MCF 10A (cell line): ENCODE data around the gene AHNAK. TPM values are rescaled to one million over a fixed set of nuclear protein-coding genes. Genes with fewer than 3 reads are reported as not detected.

Experiments used
- Bru-seq: library from RNA; stranded (reverse); fragments of 400-500 nt; gene quantifications from one replicate; lab custom pipeline; 2021; lab: Mats Ljungman, UMichigan
- BruChase-seq, 2 experiments: library from RNA; stranded (reverse); fragments of 400-500 nt; gene quantifications; one replicate each; lab custom pipeline; 2021; lab: Mats Ljungman, UMichigan
- BruUV-seq: library from RNA; stranded (reverse); fragments of 400-500 nt; replicated peaks from 2 replicates; lab custom pipeline; 2021; lab: Mats Ljungman, UMichigan
- CTCF ChIA-PET: fragments of 300-600 bp; sonication (Branson Sonifier 250); formaldehyde crosslinking; extraction: SDS; loops from one replicate; lab custom pipeline; 2021; ENCODE audit warnings: antibody characterized with exemption, inconsistent platforms; lab: Yijun Ruan, JAX
- POLR2A ChIA-PET: fragments of 300-600, 350-650 bp; sonication (Branson Sonifier 250); formaldehyde crosslinking; extraction: SDS; loops from one replicate; lab custom pipeline; 2020; ENCODE audit warnings: antibody characterized with exemption, inconsistent platforms; lab: Yijun Ruan, JAX
- DNase-seq: peaks from one replicate; pipeline ENCODE4 v3.0.0-alpha.2; 2018; ENCODE audit not compliant: unreplicated experiment
- H3K27ac Mint-ChIP-seq: one replicate; pipeline ENCODE4 v1.8.0; 2022; ENCODE audit warnings: mild to moderate bottlenecking, low read depth, mixed read lengths; ENCODE audit not compliant: unreplicated experiment
- H3K27me3 Mint-ChIP-seq: one replicate; pipeline ENCODE4 v1.8.0; 2022; ENCODE audit warnings: mixed read lengths; ENCODE audit not compliant: insufficient read depth, unreplicated experiment
- H3K36me3 Mint-ChIP-seq: one replicate; pipeline ENCODE4 v1.8.0; 2022; ENCODE audit warnings: mild to moderate bottlenecking, moderate library complexity, mixed read lengths; ENCODE audit not compliant: insufficient read depth, unreplicated experiment
- H3K4me1 Mint-ChIP-seq: one replicate; pipeline ENCODE4 v1.8.0; 2022; ENCODE audit warnings: mixed read lengths; ENCODE audit not compliant: insufficient read depth, unreplicated experiment
- H3K4me3 Mint-ChIP-seq: one replicate; pipeline ENCODE4 v1.8.0; 2022; ENCODE audit warnings: mild to moderate bottlenecking, moderate library complexity, mixed read lengths; ENCODE audit not compliant: unreplicated experiment
- H3K9me3 Mint-ChIP-seq: one replicate; pipeline ENCODE4 v1.8.0; 2022; ENCODE audit warnings: mixed read lengths; ENCODE audit not compliant: unreplicated experiment
- intact Hi-C: fragments of 100-400 bp; cut with micrococcal nuclease; formaldehyde crosslinking; loops from 2 replicates; pipeline ENCODE4 v1.14.1; 2022
- long read RNA-seq: library from polyadenylated mRNA; stranded (forward); transcript quantifications from one replicate; pipeline ENCODE4 v2.0.0, GENCODE V29; 2022
- total RNA-seq: library from RNA; stranded (reverse); gene quantifications from 2 replicates; pipeline ENCODE4 v1.2.3, GENCODE V29; 2022
- TF ChIP-seq, protein P1 (sequence below): fragments of 200-600 bp; IDR thresholded peaks from one replicate; pipeline ENCODE4 v1.8.0; 2022; ENCODE audit warnings: antibody characterized with exemption, mild to moderate bottlenecking; ENCODE audit not compliant: unreplicated experiment

The AHNAK gene, protein sequence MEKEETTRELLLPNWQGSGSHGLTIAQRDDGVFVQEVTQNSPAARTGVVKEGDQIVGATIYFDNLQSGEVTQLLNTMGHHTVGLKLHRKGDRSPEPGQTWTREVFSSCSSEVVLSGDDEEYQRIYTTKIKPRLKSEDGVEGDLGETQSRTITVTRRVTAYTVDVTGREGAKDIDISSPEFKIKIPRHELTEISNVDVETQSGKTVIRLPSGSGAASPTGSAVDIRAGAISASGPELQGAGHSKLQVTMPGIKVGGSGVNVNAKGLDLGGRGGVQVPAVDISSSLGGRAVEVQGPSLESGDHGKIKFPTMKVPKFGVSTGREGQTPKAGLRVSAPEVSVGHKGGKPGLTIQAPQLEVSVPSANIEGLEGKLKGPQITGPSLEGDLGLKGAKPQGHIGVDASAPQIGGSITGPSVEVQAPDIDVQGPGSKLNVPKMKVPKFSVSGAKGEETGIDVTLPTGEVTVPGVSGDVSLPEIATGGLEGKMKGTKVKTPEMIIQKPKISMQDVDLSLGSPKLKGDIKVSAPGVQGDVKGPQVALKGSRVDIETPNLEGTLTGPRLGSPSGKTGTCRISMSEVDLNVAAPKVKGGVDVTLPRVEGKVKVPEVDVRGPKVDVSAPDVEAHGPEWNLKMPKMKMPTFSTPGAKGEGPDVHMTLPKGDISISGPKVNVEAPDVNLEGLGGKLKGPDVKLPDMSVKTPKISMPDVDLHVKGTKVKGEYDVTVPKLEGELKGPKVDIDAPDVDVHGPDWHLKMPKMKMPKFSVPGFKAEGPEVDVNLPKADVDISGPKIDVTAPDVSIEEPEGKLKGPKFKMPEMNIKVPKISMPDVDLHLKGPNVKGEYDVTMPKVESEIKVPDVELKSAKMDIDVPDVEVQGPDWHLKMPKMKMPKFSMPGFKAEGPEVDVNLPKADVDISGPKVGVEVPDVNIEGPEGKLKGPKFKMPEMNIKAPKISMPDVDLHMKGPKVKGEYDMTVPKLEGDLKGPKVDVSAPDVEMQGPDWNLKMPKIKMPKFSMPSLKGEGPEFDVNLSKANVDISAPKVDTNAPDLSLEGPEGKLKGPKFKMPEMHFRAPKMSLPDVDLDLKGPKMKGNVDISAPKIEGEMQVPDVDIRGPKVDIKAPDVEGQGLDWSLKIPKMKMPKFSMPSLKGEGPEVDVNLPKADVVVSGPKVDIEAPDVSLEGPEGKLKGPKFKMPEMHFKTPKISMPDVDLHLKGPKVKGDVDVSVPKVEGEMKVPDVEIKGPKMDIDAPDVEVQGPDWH (N-terminal part only)
- total RNA-seq (416 and 429 TPM in 2 replicates), Bru-seq, nascent RNA (percentile 91 among the genes with signal in this experiment), BruChase-seq, experiment 1, labeled RNA remaining after a 6-hour chase (percentile 100 among the genes with signal in this experiment), BruChase-seq, experiment 2, labeled RNA remaining after a 2-hour chase (percentile 98 among the genes with signal in this experiment)
- long read RNA-seq, full-length matches to known transcripts = 29 of 43 reads
- long read RNA-seq, partial matches to known transcripts = 0 of 43 reads
- long read RNA-seq, other reads (novel, unspliced or antisense) = 14 of 43 reads

DNA sequence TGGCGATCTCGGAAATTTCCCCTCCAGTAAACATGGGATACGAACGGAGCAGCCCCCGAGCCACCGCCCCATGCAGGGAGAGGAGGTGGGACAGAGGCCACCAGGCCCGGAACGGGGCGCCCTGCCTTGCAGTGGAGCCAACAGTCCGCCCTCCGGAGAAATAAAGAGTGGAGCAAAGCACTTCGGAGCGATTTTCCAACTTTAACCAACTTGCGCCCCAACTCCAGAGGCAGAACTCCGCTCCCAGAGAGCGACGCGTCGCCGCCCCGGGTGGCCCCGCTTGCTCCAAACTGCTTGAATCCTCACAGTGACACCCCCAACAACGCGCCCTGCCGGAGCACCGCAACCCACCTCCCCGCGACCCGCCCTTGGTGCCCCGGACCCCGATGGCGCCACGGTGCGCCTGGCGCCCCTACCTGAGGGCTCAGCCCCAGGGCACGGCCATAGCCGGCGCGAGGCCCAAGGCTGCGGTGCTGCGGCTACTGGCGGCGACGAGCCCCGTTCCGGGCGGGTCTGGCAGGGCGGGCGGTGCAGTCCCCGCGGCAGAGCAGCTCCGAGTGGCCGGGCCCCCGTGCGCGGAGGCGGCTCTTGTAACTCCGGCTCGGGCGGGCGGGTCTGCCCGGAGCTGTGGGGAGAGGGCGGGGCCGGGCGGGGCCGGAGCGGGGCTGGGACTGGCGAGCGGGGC is at the start of gene AHNAK:
Gene AHNAK (minus strand): TSS at position 563 of the 685 bp plus-strand sequence. CDS start 10,708 bp downstream, outside the sequence.
- Mint-ChIP-seq H3K27me3 (no peaks in the 10 kb centered on the region), H3K4me1 (peaks cover 32% of the 10 kb centered on the region), H3K9me3 (no peaks in the 10 kb centered on the region), H3K27ac (peak within 1 kb of the TSS; percentile 84), H3K36me3 (peaks cover 9% of the 10 kb centered on the region), H3K4me3 (peak within 1 kb of the TSS; percentile 99)
- DNase-seq = peak; percentile 70
- TF ChIP-seq, protein P1, sequence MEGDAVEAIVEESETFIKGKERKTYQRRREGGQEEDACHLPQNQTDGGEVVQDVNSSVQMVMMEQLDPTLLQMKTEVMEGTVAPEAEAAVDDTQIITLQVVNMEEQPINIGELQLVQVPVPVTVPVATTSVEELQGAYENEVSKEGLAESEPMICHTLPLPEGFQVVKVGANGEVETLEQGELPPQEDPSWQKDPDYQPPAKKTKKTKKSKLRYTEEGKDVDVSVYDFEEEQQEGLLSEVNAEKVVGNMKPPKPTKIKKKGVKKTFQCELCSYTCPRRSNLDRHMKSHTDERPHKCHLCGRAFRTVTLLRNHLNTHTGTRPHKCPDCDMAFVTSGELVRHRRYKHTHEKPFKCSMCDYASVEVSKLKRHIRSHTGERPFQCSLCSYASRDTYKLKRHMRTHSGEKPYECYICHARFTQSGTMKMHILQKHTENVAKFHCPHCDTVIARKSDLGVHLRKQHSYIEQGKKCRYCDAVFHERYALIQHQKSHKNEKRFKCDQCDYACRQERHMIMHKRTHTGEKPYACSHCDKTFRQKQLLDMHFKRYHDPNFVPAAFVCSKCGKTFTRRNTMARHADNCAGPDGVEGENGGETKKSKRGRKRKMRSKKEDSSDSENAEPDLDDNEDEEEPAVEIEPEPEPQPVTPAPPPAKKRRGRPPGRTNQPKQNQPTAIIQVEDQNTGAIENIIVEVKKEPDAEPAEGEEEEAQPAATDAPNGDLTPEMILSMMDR = no peak
- CTCF ChIA-PET = interaction anchor here (0.7 to 13.1 kb wide), 4 partner anchors 9 to 242 kb away, joined by 3 to 225 read pairs (median 4); no protein-coding TSS in a partner anchor
- BruUV-seq = TSS peak; percentile 67
- POLR2A ChIA-PET = interaction anchor here (0.6 to 11.4 kb wide), 29 partner anchors 12 to 1699 kb away, joined by 3 to 599 read pairs (median 7); partner anchors contain the start of genes B3GAT3, C11orf98, CSKMT and EEF1G
- intact Hi-C loops = no loop called here

DNA sequence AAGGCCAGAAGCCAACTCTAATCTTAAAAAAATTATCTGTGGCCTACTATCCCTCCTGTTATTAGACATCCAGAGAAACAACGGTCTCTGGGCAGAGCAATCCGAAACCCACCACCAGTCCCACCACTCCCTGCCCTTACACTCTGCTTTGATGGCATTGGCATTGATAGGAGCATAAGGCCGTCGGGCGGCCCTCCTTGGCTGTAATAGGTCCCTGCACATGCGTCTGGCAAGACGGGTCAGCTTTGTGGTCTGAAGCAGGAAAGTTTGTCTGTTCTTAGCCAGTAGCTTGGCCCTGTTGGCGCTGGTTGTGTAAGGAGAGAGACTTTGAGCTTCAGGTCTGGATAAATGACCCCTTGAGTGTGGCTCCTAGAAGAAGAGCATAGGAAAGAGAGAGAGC is 48.5 kb upstream of the AHNAK start:
- ChIA-PET CTCF (interaction anchor here (0.6 to 1.1 kb wide), 3 partner anchors 57 to 98 kb away, joined by 3 to 4 read pairs (median 3); partner anchors contain the start of gene C11orf98), POLR2A (interaction anchor here (0.6 to 6.6 kb wide), 7 partner anchors 17 to 353 kb away, joined by 3 to 164 read pairs (median 3); partner anchors contain the start of genes EEF1G, EML3, LBHD1 and ROM1)
- Mint-ChIP-seq H3K36me3 (peaks cover 90% of the 10 kb centered on the region), H3K4me3 (no peak overlapping the region), H3K27ac (no peak overlapping the region), H3K27me3 (no peaks in the 10 kb centered on the region), H3K9me3 (no peaks in the 10 kb centered on the region), H3K4me1 (peaks cover 38% of the 10 kb centered on the region)
- no peak for DNase-seq
- no TSS peak for BruUV-seq
- TF ChIP-seq, protein P1 = no peak
- intact Hi-C loops = no loop called here

DNA sequence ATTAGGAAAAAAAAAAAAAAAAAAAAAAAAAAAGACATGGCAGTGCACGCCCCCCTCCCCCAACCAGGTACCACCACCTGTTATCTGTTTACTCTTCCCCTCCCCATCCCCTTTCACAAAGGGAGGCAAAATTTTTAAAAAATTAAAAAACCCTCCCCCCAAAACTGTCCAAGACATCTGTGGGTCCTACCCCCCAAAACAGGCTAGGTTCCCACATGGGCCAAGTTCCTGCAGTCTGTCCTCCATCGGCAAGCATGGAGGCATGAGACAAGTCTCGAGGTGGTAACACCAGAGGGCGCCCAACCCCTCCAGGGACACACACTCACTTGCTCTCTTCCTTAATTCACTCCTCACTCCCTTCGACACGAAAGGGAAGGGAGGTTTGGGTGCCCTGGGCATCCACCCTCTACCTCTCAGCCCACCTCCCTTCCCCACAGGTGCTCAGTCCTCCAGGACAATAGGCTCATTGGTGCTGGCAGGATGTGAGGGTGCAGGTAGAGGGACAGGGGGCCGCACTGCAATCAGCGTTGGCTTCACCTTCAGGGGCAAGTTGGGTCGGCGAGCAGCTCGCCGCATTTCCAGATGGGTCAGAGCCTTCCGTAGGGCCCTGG is 46.9 kb upstream of the AHNAK start:
- ChIA-PET POLR2A (interaction anchor here (0.7 to 6.6 kb wide), 15 partner anchors 8 to 622 kb away, joined by 3 to 164 read pairs (median 35); partner anchors contain the start of genes AHNAK, B3GAT3, C11orf98 and CSKMT), CTCF (interaction anchor here (0.5 to 3.9 kb wide), 20 partner anchors 11 to 291 kb away, joined by 3 to 39 read pairs (median 3); partner anchors contain the start of genes B3GAT3, C11orf98, CSKMT and EML3)
- no TSS peak for BruUV-seq
- intact Hi-C loops = loop anchor here (2.0 to 5.0 kb wide), 2 partner anchors 19 to 79 kb away; partner anchors contain the start of genes EML3, LBHD1, ROM1 and UQCC3
- TF ChIP-seq, protein P1 = peak; percentile 55
- Mint-ChIP-seq H3K36me3 (peaks cover 84% of the 10 kb centered on the region), H3K27me3 (no peaks in the 10 kb centered on the region), H3K4me3 (no peak overlapping the region), H3K9me3 (no peaks in the 10 kb centered on the region), H3K27ac (peak overlapping the region; percentile 27), H3K4me1 (peaks cover 23% of the 10 kb centered on the region)
- DNase-seq = peak; percentile 87
